ENCODE data around the gene KCNQ1. TPM values are rescaled to one million over a fixed set of nuclear protein-coding genes. Genes with fewer than 3 reads are reported as not detected.

Gene KCNQ1
- total RNA-seq, 1 experiment from 2014 or later = not detected

- POLR2A ChIA-PET = interaction anchor here (0.6 kb wide), 1 partner anchor 308 kb away, joined by 3 read pairs; no protein-coding TSS in a partner anchor
- no peak for TF ChIP-seq CTCF (IDR thresholded peaks at IDR 0.05; ENCODE audit: unreplicated experiment)
- no peak for DNase-seq (ENCODE audit: unreplicated experiment)
- intact Hi-C loops (cut with micrococcal nuclease) = no loop called here
- no peaks in the 10 kb centered on the region for H3K27me3 Mint-ChIP-seq (ENCODE audit: insufficient read depth, unreplicated experiment)
- CTCF ChIA-PET = interaction anchor here (1.0 kb wide), 1 partner anchor 31 kb away, joined by 3 read pairs; no protein-coding TSS in a partner anchor
- no peaks in the 10 kb centered on the region for H3K9me3 Mint-ChIP-seq (ENCODE audit: unreplicated experiment)
- H3K36me3 Mint-ChIP-seq (ENCODE audit: insufficient read depth, unreplicated experiment) = no peaks in the 10 kb centered on the region
- H3K4me3 Mint-ChIP-seq (ENCODE audit: unreplicated experiment) = no peak overlapping the region
- H3K4me1 Mint-ChIP-seq (ENCODE audit: insufficient read depth, unreplicated experiment) = no peaks in the 10 kb centered on the region
- no TSS peak for BruUV-seq (replicated peaks)
- no peak overlapping the region for H3K27ac Mint-ChIP-seq (ENCODE audit: low read depth, unreplicated experiment)
Measured at GRCh38 chr11:2562890-2563212, 118.0 kb downstream of the KCNQ1 start.

GRCh38 chr11:2563213-2564007, 118.6 kb downstream of the KCNQ1 start:
- ChIA-PET CTCF (interaction anchor here (0.6 to 1.0 kb wide), 3 partner anchors 21 to 579 kb away, joined by 3 read pairs; no protein-coding TSS in a partner anchor), POLR2A (interaction anchor here (0.6 kb wide), 1 partner anchor 308 kb away, joined by 3 read pairs; no protein-coding TSS in a partner anchor)
- no peak for DNase-seq (ENCODE audit: unreplicated experiment)
- no peak for TF ChIP-seq CTCF (IDR thresholded peaks at IDR 0.05; ENCODE audit: unreplicated experiment)
- Mint-ChIP-seq H3K36me3 (ENCODE audit: insufficient read depth, unreplicated experiment) (no peaks in the 10 kb centered on the region), H3K27ac (ENCODE audit: low read depth, unreplicated experiment) (no peak overlapping the region), H3K9me3 (ENCODE audit: unreplicated experiment) (no peaks in the 10 kb centered on the region), H3K4me3 (ENCODE audit: unreplicated experiment) (no peak overlapping the region), H3K27me3 (ENCODE audit: insufficient read depth, unreplicated experiment) (no peaks in the 10 kb centered on the region), H3K4me1 (ENCODE audit: insufficient read depth, unreplicated experiment) (no peaks in the 10 kb centered on the region)
- intact Hi-C loops (cut with micrococcal nuclease) = no loop called here
- no TSS peak for BruUV-seq (replicated peaks)

DNA sequence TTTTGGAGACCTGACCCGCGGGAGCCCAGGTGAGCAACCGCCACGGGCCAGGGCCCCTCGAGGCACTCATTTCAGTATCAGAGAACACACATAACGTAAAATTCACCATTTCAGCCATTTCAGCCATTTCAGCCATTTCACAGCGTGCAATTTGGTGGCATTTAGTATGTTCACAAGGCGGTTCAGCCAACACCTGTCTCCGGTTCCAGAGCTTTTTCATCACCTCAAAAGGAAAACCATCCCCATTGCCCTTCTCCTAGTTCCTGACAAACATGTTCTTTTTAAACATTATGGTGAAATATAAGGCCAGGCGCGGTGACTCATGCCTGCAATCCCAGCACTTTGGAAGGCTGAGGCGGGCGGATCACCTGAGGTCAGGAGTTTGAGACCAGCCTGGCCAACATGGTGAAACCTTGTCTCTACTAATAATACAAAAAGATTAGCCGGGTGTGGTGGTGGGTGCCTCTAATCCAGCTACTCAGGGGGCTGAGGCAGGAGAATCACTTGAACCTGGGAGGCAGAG, 119.3 kb downstream of the KCNQ1 start:
- intact Hi-C loops (cut with micrococcal nuclease) = no loop called here
- BruUV-seq (replicated peaks) = no TSS peak
- Mint-ChIP-seq H3K27me3 (ENCODE audit: insufficient read depth, unreplicated experiment) (no peaks in the 10 kb centered on the region), H3K27ac (ENCODE audit: low read depth, unreplicated experiment) (no peak overlapping the region), H3K9me3 (ENCODE audit: unreplicated experiment) (no peaks in the 10 kb centered on the region), H3K36me3 (ENCODE audit: insufficient read depth, unreplicated experiment) (no peaks in the 10 kb centered on the region), H3K4me1 (ENCODE audit: insufficient read depth, unreplicated experiment) (no peaks in the 10 kb centered on the region), H3K4me3 (ENCODE audit: unreplicated experiment) (no peak overlapping the region)
- POLR2A ChIA-PET = no interaction called here
- TF ChIP-seq CTCF (IDR thresholded peaks at IDR 0.05; ENCODE audit: unreplicated experiment) = no peak
- DNase-seq (ENCODE audit: unreplicated experiment) = no peak
- CTCF ChIA-PET = interaction anchor here (0.6 kb wide), 2 partner anchors 22 to 580 kb away, joined by 3 read pairs; no protein-coding TSS in a partner anchor

- intact Hi-C loops (cut with micrococcal nuclease) = no loop called here
- Mint-ChIP-seq H3K4me1 (ENCODE audit: insufficient read depth, unreplicated experiment) (no peaks in the 10 kb centered on the region), H3K27me3 (ENCODE audit: insufficient read depth, unreplicated experiment) (no peaks in the 10 kb centered on the region)
Measured at GRCh38 chr11:2564588-2565425, 120.0 kb downstream of the KCNQ1 start.

More at GRCh38 chr11:2564588-2565425, 120.0 kb downstream of the KCNQ1 start:
- peak overlapping the region; percentile 37 for H3K27ac Mint-ChIP-seq (ENCODE audit: low read depth, unreplicated experiment)
- no peaks in the 10 kb centered on the region for H3K9me3 Mint-ChIP-seq (ENCODE audit: unreplicated experiment)
- no peaks in the 10 kb centered on the region for H3K36me3 Mint-ChIP-seq (ENCODE audit: insufficient read depth, unreplicated experiment)
- no TSS peak for BruUV-seq (replicated peaks)
- ChIA-PET POLR2A (no interaction called here), CTCF (interaction anchor here (0.9 kb wide), 1 partner anchor 421 kb away, joined by 3 read pairs; no protein-coding TSS in a partner anchor)
- DNase-seq (ENCODE audit: unreplicated experiment) = no peak
- no peak for TF ChIP-seq CTCF (IDR thresholded peaks at IDR 0.05; ENCODE audit: unreplicated experiment)
- H3K4me3 Mint-ChIP-seq (ENCODE audit: unreplicated experiment) = no peak overlapping the region

Measured in MCF 10A (cell line).